NCI-H69 (cell line): ENCODE data around the gene RUNX1.

Source experiments
- DNase-seq: peaks from one replicate; lab custom pipeline; 2025; lab: John Stamatoyannopoulos, UW

The RUNX1 gene

DNA sequence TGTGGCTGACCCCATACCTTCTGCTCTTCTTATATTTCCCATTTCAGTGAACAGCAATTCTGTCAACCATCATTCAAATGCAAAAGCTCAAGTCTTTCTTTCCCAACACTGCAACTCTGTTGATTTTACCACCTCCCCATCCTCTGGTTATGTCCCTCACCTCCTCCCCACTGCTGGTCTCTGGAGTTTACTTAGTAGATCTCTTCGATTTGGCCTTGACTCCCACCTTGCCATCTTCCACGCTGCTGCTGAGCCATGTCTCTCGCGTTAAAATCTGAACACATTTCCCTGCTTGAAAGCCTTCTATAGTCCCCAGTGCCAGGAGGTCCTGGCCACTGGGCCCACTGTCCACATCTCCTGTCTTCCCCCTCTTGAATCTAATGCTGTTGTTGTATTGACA, 125.5 kb downstream of the RUNX1 start:
- no peak for DNase-seq

DNA sequence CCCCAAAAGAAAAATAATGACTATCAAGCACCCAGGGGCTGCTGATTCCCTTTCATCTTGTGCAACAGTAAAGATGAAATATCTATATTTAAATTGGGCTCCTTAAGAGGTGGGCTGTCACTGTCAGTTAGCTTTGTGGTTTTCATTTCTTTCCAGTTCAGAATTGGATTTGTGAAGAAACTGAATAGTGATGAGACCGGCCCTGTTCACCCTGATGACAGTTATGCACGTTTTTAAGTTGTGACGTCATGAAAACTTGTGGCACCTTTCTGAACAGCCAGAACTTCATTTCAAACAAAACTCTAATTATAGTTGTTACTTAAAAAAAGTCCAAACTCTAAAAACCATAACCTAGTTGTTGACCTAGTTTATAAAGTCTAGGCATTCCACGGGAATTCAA, 125.9 kb downstream of the RUNX1 start:
- no peak for DNase-seq

DNA sequence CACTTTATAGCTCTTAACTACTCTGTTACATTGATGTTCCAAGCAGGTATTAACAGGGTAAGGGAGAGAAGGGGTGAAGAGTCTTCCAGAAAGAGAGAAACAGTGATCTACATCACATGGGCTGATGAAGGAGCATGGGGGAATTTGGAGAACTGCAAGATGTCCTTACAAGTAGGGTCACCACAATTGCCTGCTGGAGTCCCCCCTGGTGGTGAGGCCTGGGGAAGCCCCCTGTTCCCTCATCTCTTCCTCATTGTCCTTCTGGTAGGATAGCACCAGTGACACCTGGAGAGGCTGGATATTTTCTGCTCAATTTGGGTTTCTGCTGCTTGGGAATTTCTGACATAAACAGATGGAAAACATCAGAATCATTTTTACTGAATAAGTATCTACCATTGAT, 126.6 kb downstream of the RUNX1 start:
- no peak for DNase-seq

DNA sequence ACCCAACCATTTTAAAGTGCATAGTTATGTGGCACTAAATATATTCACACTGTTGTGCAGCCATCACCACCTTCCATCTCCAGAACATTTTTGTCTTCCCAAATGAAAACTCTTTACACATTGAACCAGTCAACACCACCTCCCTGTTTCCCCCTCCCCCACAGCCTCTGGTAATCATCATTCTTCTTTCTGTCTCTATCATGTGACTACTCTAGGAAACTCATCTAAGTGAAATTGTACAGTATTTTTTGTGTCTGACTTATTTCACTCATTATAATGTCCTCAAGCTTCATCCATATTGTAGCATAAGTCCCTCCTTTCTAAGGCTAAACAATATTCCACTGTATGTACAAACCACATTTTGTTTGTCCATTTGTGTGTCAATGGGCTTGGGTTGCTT, 128.0 kb downstream of the RUNX1 start:
- no peak for DNase-seq

DNA sequence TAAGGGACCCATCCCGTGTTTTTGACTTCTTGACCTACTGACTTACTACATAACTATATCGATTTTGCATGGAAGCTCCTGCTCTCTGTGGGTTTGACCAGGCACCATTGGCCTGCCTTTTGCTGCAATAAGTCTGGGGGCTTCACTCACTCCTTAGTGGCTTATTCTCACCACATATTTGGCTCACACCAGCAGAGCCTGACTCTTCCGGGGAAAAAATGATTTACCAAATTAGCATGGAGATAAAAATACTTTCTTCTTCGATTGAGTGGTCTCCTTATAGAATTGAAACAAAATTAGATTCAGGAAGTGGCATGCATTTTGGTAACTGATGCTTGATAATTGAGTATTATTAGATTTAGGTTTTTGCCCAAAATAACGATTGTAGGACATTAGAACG, 129.7 kb downstream of the RUNX1 start:
- DNase-seq, result no peak

DNA sequence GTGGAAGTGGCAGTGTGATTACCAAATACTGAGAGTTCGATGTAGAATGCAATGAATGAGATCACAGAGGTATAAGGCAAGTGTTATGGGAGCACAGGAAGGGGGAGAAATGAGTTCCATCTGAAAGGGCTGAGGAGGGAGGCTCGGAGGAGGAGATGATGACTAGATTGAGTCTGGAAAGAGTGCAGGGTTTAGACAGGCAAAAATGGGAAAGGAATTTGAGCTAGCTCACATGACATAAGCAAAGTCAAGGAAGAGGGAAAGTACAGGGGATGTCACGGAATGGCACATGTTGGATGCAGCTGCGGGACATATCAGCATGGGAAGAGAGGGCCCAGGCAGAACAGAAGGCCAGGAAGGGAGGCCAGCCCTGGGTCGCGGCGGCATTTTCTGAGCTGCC, 132.7 kb downstream of the RUNX1 start:
- DNase-seq, result no peak

DNA sequence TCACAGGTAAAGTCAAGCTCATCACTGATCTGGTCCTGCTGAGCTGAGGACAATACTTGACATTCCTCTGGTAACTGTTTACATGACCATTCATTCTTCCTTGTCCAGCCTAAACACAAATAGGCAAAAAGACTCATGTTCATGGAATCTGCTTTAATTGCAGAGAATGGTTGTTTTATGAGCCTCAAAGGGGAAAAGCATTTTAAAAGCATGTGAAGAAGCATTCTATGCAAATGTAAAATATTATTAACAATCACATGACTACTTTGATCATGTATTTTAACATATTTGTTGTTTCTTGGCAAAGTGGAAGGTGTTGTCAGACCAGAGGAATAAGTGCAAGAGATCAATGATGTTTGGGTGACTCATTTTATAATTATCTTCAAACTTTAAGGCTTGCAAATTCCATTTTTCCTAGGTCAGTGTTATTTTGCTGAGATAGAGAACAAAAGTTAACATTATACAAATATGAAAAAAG, 133.7 kb downstream of the RUNX1 start:
- DNase-seq, result no peak

DNA sequence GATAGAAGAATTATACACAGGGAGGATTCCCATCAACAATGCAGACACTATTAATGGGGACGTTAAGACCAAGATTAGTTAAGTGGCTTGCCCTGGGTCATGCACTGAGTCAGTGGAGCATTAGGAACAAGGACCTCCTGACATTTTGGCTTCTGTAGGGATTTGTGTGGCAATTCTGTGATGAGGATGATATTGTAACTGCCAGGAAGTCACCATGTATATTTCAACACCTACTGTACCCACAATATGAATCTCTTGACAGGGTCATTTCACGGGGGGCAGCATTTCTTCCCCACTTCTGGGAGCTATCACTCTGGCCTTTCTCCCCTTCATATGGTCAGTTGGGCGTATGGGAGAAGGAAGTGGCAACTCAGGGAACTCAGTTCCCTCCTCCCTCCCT, 134.9 kb downstream of the RUNX1 start:
- no peak for DNase-seq

DNA sequence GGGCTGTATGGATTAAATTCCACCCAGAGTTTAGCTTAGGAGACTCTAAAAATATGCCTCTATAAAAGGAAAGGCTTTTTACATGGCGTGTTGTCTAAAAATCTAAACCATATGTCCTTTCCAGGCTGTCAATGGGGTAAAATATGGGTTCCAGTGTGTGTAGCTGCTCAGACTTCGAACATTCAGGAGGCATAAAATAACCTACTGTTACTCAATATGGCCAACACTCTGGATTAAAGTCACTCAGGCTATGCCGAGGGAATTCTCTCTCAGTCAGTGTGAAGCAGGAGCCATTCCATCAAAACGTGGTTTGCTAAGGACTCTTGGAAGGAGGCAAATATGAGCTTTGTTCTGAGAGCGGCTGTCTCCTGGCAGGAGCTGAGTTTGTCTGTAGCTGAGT, 135.3 kb downstream of the RUNX1 start:
- DNase-seq, result no peak

DNA sequence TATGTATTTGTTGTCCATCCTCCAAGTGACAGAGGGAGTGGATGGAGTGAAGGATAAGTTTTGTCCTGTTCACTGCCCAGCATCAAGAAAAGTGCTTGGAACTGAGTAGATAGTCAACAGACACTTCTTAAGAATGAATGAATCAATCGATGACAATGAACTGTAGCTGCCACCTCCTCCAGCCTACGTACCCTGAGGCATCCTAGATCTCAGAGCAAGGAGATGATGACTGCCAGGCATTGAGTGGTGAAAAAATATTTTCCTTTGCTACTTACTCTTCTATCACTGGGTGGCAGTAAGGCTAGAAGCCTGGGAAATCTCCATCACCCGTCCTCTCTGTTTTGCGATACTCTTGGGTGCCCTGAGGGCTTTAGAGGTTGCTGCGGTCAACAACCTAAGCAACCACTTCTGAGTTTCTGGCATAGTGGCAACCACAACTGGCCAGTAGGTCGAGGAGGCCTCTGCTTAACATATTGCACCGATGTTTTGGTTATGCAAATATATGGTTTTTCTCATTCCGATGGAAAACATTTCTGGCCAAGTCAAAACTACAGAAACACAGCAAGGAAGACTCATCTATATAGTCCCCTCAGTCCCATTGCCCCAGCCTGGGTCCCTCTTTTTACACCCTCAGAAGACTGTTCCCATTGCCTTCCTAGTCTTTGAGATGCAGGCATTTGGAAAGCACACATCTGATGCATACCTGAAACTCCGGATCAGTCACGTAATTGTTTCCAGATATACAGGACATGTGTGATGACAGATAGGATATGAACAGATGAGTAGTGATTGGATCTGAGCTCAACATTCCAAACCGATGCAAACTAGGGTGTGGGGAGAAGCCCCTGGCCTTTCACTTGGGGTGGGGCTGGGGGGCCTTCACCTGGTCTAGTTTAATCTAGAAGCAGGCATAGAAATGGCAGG, 136.8 kb downstream of the RUNX1 start:
- no peak for DNase-seq

DNA sequence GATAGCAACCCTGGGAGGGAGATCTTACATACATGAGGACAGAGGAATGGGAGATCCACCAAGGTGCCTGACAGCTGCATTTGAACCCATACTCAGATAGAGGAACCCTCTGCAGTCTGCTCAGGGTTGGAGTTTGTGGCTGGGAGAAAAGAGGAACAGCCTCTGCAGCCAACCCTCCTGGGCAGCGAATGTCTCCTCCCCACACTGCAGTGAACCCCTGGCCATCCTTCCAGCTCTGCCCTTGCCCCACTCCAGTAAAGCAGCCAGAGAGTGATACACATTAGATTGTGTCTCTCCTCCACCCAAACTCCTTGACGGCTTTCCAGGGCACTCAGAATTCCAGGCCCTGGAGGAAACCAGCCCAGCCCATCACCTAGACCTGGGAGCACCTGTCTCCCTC, 137.7 kb downstream of the RUNX1 start:
- no peak for DNase-seq

DNA sequence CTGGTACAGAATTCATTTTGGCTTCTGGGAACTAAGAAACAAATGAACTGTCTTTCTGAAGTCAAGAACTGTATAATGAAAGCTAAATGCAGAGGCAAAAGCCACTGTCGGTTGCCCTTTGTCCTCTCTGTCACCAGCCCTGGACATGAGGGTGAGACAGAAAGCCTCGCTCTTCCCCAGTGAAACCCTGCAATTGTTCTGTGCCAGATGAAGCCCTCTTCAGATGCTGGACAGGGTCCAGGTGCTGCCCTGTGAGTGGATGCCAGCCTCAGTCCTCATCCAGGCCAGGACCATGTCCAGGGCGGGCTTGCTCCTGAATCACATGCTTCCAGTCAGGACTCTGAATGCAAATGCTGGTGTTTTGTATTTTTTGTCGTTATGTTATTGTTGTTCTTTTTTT, 138.7 kb downstream of the RUNX1 start:
- DNase-seq, result no peak

DNA sequence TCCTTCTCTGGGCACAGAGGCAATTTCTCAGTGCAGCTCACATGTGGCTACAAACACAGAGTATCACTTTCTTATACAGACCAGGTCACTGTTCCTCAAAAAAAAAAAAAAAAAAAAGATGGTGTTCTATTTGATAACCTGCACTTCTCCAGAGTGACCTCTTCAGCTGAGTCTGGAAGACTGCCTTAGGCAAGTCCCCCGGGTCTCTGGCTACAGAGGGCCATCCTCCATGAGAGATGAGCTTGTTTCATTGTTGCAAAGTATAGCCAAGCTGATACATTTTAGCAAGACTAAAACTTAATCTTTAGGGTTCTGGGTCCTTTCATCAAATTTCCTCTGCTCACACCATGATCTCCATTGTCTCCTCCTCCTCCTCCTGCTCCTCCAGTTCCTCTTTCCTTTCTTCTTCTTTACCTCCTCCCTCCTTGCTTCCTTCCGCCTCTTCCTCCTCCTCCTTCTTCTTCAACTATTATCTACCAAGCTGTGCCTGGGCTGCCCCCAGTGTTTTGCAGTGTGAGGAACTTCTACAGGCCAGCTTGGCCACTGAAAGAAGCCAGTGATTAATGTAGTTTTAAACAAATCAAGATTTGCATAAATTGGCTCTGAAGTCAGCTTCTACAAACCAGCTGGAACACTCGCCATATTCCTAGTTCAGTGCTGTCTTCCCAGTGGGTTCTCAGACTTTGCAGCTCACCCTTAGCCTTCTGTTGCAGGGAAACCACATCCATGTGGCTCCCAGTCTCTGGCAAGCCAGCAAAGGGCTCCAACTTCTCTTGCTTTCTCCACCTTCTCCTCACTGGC, 139.4 kb downstream of the RUNX1 start:
- DNase-seq, result no peak

DNA sequence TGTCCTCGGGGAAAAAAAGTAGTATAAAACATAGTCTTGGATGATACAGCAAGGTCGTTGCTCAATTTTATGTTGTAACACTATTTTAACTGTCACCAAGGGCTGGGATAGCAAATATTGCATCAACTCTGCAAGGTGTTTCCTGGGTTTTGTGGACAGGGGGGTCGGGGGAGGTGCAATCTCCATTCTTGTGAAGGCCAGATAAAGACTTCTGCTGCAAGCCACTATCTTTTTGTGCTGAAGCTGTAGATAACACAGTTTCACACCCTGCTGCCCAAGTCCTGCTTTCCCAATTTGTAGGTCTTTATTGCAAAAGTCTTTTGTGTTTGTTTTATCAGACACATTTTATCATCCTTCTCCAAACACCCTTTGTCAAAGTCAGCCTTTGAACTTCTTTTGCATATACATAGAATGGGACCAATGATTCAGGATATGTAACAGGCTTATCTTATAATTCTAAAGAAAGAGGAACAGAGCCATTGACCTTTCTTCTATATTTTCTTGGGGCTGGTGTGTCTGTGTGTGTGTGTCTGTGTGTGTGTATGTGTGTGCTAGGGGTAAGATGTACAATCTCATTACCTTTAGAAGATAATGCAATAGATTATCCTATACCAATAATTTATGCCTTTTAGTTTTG, 140.6 kb downstream of the RUNX1 start:
- no peak for DNase-seq

DNA sequence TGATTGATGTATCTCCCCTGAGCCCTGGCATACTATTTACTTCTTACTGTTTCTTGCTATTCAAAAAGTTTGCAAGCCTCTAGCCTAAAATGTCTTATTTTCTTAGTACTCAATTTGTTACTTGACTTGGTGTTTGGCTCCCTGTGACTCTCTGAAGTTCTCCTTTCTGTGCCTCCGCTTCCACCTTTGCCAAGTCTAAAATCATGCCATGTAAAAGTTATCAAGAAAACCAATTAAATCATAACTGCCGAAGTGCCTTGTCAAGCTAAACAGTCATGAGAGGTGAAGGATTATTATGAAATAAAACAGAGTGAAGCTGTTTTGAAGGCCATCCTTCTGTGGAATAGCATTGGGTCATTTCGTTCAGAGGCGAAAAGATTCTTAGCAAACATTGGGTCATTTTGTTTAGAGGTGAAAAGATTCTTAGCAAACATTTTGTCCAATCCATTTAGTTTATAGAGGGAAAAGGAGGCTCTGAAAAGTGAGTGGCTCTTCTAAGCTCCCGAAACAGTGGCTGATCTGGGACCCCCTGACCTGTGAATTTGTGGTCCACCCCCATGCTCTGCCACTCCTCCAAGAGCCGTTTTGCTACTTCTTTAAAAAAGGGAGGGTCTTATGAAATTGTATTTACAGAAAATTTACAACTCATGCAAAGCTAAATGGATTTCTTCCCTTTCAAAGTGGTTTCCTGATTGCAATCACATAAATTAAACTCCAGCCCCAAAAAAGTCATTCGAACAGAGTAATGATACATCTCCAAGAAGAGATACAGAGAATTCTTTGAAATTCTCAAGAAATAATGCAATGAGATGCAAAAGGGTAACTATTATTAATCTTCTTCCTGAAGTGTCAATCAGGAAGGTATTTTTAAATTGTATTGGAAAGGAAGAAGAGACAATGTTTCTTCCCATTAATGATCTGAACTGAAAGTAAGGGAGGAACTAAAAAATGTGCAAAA, 141.4 kb downstream of the RUNX1 start:
- DNase-seq, result no peak

DNA sequence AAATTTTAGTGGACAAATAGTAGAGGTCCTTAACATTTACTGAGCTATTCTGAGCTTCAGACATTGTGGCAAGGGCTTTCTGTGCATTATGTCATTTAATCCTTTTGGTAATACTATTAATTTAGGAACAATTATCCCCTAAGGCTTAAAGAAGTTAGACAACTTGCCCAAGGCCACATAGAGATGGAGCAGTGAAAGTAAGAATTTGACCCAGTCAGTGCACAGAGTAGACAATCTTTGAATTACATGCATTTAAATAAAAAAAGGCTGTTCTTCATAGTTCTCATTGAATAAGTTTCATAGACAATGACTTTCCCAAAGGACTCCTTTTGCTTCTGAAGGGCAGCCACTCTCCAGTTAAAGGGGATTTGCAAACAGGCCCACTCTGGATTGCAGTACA, 142.7 kb downstream of the RUNX1 start:
- no peak for DNase-seq

DNA sequence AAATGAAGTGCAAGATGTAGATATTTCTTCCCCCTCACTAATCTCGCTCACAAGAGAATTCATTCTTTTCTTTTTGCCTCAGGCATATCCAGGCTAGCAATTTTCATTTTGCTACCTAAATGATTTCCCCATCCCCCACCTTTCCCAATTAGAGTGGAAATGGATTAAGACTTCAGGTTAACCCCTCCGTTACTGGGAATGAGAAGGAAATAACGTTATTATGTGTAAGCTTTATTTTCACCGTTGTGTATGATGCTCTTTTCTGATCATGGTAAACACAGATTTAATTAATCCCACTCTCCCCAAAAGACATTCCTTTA, 143.9 kb downstream of the RUNX1 start:
- peak; percentile 11 for DNase-seq

DNA sequence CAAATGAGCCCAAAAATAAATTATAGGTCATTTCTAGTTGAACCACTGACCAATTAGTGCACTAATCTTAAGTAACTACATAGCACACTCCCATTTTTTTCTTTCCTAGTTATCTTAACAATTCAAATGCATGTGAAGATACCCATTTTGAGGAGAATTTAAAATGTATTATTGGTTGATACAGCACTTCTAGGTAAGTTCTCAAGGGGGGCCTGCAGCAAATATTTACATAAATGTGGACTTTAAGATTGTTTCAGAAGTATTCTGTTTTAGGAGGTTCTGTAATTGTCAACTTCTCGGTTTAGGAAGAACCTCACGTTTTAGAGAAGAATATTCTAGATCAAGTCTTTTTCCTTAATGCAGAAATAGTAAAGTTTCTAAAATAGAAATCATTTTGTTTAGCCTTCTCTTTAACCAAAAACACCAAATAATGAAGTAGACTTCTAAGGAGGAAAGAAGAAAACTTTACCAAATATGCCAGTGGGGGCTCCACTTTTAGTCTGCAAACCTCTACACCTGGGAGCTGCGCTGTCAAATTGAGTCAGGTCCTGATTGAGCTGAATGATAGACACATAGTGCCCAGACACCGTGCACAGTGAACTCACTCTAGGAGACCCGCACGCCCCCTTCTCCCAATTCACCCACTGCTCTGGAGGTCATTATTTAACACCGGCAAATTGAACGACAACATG, 144.4 kb downstream of the RUNX1 start:
- DNase-seq, result no peak

DNA sequence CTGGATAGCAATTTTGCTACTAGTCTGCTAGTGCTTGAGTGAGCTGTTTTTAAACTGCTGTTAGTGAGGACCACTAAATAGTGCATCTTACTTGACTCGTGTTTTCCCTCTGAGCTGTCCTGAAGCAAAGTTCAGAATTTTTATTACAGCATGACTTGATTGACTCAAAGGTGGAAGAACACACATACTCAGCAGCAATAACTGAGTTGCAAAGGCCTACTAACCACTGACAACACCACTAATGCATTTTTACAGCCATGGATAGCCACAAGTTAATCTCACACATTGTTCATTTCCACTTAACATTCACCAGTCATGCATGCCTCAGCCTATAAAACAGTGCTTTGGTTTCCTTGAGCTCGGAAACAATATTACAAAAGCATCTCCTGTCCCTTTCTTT, 148.7 kb downstream of the RUNX1 start:
- DNase-seq, result no peak

DNA sequence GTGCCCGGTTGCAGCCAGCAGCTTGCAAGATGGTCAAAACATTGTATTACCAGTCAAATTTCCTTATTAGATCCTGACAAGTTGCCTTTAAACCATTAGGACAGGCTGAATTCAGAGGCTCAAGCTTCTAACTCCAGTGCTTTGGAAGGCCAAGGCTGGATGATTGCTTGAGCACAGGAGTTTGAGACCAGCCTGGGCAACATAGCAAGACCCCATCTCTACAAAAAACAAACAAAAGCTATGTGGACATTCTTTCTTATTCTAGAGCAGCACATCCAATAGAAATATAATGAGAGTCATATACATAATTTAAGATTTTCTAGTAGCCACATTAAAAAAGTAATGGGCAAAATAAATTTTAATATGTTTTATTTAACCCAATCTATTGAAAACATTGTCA, 149.3 kb downstream of the RUNX1 start:
- no peak for DNase-seq

DNA sequence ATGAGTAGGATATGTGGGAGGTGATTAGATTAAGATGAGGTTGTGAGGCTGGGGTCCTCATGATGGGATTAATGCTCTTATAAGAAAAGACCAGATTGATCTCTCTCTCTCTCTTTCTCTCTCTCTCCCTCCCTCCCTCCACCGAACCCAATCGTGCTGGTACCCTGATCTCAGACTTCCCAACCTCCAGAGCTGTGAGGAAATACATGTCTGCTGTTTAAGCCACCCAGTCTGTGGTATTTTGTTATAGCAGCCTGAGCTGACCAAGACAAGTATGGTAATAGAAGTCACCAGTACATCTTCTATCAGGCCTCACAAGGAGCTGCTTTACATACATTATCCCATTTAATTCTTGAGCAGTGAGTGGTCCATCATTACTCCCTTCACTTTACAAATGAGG, 149.8 kb downstream of the RUNX1 start:
- DNase-seq, result no peak
